ENCODE data around the gene LSP1.

GRCh38 chr11:1867381-1867780 lies 14.5 kb downstream of the LSP1 start:
- TF ChIP-seq POLR2A (IDR thresholded peaks at IDR 0.05) (no peak), POLR2AphosphoS5 (IDR thresholded peaks at IDR 0.05) (no peak)
- TF ChIP-seq, protein P1, sequence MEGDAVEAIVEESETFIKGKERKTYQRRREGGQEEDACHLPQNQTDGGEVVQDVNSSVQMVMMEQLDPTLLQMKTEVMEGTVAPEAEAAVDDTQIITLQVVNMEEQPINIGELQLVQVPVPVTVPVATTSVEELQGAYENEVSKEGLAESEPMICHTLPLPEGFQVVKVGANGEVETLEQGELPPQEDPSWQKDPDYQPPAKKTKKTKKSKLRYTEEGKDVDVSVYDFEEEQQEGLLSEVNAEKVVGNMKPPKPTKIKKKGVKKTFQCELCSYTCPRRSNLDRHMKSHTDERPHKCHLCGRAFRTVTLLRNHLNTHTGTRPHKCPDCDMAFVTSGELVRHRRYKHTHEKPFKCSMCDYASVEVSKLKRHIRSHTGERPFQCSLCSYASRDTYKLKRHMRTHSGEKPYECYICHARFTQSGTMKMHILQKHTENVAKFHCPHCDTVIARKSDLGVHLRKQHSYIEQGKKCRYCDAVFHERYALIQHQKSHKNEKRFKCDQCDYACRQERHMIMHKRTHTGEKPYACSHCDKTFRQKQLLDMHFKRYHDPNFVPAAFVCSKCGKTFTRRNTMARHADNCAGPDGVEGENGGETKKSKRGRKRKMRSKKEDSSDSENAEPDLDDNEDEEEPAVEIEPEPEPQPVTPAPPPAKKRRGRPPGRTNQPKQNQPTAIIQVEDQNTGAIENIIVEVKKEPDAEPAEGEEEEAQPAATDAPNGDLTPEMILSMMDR (IDR thresholded peaks at IDR 0.05 in 8 of 11, conservative IDR thresholded peaks at IDR 0.05 in 3 of 11) = no peak
